ENCODE measurements around the gene CTSA.

CTSA gene

DNA sequence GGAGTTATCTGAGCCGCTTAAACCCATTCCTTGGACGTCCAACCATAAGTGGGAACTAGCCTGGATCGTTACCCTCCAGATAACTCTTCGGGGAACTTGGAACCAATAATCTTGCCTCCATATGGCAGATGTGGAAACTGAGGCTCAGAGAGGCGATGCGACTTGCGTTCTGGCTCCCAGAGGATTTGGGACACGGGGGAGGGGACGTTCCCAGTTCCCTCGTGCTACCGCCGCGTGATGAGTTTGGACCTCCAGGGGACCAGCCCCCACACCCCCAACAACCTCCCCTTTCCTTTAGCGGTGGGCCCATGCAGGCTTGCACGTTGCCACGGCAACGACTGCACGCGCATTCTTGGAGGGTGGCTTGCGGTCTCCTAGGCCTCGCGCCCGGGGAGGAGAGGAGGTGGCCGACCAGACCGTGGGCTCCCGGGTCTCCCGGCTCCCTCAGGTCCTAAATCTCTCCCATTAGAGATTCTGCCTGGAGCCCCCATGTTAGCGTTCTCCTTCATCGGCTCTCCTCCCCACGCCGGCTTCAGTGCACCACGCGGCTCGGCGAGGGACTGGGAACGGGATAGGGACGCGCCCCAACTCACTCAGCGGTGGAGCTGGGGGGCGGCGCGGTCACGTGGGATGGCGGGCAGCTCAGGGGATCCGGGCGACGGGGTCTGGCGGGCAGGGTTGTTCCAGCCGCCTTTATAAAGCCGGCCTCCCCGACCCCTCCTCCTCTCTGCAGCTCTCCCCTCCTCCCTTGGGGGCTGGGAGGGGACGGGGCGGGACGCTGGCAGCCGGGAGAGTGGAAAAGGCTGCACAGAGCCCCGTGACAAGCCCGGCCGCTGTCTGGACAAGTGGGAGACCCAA, 20.6 kb downstream of the CTSA start, which contains the start of gene PLTP:
Gene PLTP (minus strand): TSS at position 670 of the 858 bp plus-strand sequence. CDS start 703 bp downstream, outside the sequence.
- no peak for TF ChIP-seq GATA3 (IDR thresholded peaks at IDR 0.05; ENCODE audit: low read depth, low read length)
- TF ChIP-seq GATA2 (IDR thresholded peaks at IDR 0.05; ENCODE audit: low read depth, low read length): no peak

DNA sequence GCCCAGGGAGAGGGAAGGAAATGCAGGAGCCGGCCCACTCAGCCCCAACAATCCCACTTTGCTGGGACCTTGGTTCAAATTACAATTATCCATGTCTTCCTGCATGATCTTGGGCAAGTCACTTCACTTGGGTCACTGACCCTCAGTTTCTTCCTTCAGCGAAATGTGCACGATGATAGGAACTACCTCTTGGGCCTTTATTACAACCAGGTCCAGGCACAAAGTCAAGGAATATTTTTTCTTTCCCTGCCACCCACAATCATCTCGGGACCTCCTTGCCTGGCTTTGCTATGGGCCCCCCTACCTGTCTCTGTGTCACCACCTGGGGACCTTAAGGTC, 21.2 kb downstream of the CTSA start:
- no peak for TF ChIP-seq GATA2 (IDR thresholded peaks at IDR 0.05; ENCODE audit: low read depth, low read length)
- TF ChIP-seq GATA3 (IDR thresholded peaks at IDR 0.05; ENCODE audit: low read depth, low read length): no peak

DNA sequence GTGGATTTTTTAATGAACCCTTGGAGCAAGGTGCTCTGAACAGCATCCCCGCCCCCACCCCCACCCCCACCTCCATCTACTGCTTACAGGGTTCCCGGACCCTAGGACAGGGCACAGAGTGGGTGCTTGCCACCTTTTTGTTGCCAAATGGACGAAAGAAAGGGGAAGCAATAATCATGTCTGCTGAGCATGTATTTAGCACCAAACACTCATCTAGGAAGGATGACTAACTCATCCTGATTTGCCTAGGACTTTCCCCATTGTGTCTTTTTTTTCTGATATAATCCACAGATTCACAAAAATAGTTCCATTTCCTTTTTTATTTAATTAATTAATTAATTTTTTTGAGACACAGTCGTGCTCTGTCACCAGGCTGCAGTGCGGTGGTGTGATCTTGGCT, 22.0 kb downstream of the CTSA start:
- TF ChIP-seq GATA2 (IDR thresholded peaks at IDR 0.05; ENCODE audit: low read depth, low read length) (no peak), GATA3 (IDR thresholded peaks at IDR 0.05; ENCODE audit: low read depth, low read length) (no peak)

DNA sequence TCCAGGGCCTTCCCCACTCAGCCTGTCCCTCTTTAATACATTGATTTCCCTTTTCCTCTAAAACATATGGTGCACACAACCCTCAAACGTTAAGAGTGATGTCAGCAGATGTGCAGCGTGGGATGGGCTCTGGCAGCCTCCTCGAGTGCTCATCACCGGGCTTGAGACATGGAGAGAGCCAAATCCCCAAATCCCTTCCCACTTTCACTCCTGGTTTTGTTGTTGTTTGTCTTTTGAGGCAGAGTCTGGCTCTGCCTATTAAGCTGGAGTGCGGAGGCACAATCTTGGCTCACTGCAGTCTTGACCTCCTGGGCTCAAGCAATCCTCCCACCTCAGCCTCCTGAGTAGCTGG, 26.6 kb downstream of the CTSA start:
- TF ChIP-seq GATA2 (IDR thresholded peaks at IDR 0.05; ENCODE audit: low read depth, low read length) (no peak), GATA3 (IDR thresholded peaks at IDR 0.05; ENCODE audit: low read depth, low read length) (no peak)

DNA sequence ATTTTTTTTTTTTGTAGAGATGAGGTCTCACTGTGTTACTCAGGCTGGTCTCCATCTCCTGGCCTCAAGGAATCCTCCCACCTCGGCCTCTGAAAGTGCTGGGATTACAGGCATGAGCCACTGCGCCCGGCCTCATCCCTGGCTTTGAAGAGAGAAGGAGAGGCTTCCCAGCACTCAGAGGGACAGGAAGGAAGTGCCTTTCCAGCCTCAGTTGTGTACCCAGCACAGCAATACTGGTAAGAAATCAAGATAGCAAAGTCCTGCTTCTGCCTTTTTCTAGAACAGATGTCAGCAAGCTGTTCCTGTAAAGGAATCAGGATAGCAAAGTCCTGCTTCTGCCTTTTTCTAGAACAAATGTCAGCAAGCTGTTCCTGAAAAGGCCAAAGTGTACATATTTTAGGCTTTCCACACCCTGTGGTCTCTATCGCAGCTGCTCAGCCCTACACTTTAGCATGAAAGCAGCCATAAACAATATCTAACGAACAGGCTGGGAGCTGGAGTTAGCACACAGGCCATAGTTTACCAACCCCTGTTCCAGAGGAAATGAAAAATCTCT, 27.1 kb downstream of the CTSA start:
- TF ChIP-seq GATA2 (IDR thresholded peaks at IDR 0.05; ENCODE audit: low read depth, low read length): no peak
- no peak for TF ChIP-seq GATA3 (IDR thresholded peaks at IDR 0.05; ENCODE audit: low read depth, low read length)

DNA sequence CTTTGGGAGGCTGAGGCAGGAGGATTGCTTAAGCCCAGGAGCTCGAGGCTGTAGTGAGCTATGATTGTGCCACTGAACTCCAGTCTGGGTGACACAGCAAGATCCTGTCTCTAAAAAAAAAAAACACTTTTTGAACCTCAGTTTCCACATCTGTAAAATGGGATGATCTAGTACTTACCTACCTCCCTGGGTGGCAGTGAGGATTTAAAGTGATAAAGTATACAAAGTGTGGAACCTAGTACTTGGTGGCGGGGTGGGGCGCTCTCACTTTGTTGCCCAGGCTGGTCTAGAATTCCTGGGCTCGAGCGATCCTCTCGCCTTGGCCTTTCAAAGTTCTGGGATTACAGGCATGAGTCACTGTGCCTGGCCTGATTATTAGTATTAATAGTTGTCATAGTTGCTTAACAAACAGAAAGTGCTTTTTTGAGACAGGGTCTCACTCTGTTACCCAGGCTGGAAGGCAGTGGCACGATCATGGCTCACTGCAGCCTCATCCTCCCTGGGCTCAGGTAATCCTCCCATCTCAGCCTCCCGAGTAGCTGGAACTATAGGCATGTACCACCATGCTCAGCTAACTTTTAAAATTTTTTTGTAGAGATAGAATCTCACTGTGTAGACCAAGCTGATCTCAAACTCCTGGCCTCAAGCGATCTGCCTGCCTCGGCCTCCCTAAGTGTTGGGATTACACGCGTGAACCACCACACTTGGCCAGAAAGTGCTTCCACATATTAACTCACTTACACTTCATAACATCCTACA, 27.8 kb downstream of the CTSA start:
- no peak for TF ChIP-seq GATA2 (IDR thresholded peaks at IDR 0.05; ENCODE audit: low read depth, low read length)
- no peak for TF ChIP-seq GATA3 (IDR thresholded peaks at IDR 0.05; ENCODE audit: low read depth, low read length)

DNA sequence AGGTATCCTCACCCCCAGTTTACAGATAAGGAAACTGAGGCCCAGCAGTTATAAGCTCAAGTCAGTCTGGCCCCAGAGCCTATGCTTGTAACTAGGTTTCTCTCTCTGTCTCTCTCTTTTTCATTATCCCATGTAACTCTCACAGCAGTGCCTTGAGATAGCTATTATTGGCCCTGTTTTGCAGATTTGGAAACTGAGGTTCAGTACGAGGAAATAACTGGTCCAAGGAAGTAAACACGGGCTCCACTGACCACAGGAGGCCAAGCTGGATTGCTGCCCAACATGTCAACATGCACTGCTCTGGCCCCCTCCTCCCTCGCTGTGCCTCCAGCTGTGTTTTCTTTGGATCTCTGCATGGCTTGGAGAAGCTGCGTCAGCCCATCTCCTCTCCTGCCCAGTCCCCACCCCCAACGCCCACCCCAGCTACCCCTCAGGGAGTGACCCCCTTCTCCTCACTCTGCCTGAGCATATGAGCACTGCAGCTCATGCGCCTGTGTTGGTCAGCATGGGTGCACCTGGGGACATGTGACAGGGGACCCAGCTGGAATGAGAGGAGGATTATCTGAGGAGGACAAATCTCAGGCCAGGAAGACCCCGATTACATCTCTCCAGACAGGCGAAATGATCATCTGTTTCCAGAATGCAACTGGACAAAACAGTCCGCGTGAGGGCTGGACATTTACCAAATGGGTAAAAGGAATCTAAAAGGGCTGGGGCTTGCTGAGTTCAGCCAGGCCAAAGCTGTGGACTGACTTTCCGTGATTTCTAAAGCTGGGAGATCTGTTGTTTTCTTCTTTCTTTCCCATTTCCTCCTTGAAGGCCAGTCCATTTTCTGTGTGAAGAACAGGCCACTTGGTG, 28.6 kb downstream of the CTSA start:
- TF ChIP-seq GATA3 (IDR thresholded peaks at IDR 0.05; ENCODE audit: low read depth, low read length): no peak
- TF ChIP-seq GATA2 (IDR thresholded peaks at IDR 0.05; ENCODE audit: low read depth, low read length): peak; percentile 65

DNA sequence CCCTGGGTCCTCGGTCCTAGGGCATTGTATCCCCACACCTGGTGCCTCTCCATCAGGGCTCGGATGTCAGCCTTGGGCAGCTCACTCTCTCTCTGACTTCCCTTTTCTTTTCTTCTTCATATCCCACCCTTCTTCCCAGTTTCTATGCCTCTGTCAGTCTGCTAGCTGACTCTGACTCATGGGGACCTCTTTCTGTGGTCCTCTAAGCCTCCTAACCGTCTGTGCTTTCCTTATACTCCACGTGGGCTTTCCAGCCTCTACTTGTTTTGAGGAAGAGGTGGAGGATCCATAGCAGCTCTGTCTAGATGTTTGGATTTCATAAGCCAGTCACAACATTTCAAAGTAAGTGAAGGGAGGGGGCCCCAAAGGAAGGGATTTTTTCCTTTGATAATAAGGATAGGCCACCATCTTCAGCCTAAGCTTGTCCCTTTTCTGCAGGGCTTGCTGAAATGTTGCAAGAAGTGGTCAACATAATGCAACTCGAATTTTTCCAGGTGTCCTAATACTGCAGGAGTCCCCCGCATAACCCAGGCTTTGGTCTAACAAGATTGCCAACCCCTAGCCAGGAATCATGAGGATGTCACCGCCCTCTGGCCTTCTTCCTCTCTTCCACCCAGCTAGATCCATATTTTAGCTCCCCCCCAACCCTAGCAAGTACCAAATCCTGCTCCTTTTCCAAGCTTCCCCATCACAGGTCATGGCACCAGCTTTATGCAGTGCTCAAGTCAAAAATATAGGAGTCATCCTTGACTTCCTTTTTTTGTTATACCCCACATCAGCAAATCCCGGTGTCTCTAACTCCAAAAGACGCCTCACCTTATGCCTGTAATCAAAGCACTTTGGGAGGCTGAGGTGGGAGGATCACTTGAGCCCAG, 29.6 kb downstream of the CTSA start:
- TF ChIP-seq GATA2 (IDR thresholded peaks at IDR 0.05; ENCODE audit: low read depth, low read length) (no peak), GATA3 (IDR thresholded peaks at IDR 0.05; ENCODE audit: low read depth, low read length) (no peak)

DNA sequence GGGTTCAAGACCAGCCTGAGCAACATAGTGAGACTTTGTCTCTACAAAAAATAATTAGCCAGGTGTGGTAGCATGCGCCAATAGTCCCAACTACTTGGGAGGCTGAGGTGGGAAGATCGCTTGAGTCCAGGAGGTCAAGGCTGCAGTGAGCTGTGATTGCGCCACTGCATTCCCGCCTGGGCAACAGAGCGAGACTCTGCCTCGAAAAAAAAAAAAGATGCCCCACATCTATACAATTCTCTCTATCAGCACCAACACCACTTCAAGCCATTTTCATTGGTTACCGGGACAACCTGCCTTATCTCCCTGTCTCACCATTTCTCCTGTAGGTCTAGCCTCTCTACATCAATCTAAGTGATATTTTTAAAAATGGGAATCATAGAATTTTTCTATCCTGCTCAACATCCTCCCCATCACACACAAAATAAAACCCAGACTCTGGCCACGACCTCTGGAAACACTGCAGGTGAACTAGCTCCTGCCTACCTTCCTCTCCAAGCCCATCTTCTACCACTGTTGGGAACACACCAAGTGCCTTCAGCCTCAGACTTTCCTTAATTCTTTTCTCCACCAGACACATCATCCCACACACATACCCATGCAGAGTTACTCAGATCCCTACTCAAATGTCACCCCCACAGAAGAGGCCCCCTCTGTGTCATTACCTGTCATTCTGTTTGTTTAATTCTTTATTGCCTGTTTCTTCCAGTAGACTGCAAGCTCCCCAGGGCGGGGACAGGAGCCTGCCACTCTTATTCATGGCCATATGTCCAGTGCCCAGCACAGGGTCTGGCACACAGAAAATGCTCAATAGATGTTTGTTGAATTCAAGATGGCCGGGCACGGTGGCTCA, 30.4 kb downstream of the CTSA start:
- TF ChIP-seq GATA2 (IDR thresholded peaks at IDR 0.05; ENCODE audit: low read depth, low read length): no peak
- TF ChIP-seq GATA3 (IDR thresholded peaks at IDR 0.05; ENCODE audit: low read depth, low read length): no peak

DNA sequence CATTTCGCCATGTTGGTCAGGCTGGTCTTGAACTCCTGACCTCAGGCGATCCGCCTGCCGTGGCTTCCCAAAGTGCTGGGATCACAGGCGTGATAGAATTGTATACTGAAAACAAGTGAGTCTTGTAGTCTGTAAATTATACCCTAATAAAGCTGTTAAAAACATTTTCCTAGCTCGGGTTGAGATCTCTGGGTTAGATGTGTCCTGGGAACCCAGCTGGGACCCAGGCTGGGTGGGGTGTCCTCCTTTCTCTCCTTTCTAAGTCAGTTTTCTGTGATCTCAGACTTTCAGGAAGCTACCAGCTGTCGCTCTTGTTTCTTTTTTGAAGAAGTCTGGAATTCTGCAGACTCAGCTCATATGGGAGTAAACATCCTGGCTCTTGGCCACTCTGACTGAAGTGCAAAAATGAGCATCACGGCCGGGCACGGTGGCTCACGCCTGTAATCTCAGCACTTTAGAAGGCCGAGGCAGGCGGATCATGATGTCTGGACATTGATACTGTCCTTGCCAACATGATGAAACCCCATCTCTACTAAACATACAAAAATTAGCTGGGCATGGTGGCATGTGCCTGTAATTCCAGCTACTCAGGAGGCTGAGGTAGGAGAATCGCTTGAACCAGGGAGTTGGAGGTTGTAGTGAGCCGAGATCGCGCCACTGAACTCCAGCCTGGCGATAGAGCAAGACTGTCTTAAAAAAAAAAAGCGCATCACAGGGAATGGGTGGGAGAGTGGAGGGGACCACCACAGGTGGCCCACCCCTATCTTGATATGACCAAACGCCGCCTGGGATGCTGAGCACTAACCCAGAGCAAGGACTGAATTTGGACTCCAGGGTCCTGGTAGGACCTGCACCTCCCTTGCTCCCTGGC, 33.5 kb downstream of the CTSA start:
- no peak for TF ChIP-seq GATA2 (IDR thresholded peaks at IDR 0.05; ENCODE audit: low read depth, low read length)
- TF ChIP-seq GATA3 (IDR thresholded peaks at IDR 0.05; ENCODE audit: low read depth, low read length): no peak

DNA sequence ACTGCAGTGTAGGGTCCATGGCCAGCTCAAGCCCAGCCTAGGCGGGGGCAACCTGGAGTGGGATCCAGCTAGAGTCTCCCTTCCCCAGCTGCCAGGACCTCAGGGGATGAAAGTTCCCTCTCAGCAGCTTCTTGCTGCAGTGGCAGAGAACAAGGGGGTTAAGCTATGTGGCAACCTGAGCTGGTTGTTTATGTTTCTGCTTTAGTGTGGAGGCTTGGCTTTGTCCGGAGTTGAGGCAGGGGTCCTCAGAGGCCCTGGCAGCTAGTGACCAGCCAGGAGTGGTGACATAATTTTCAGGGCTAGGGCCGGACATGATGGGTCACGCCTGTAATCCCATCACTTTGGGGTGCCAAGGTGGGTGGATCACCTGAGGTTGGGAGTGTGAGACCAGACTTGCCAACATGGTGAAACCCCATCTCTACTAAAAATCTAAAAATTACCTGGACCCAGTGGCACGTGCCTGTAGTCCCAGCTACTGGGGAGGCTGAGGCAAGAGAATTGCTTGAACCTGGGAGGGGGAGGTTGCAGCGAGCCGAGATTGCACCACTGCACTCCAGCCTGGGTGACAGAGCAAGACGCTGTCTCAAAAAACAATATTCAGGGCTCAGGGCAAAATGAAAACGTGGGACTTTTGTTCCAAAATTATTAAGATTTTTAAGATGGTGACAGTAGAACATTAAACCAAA, 34.8 kb downstream of the CTSA start:
- TF ChIP-seq GATA2 (IDR thresholded peaks at IDR 0.05; ENCODE audit: low read depth, low read length): no peak
- TF ChIP-seq GATA3 (IDR thresholded peaks at IDR 0.05; ENCODE audit: low read depth, low read length): no peak
